Vagina (tissue), 2 donors: ENCODE measurements around the gene SH2D3A.

Source experiments
- POLR2A ChIP-seq, 2 donors: fragments of 450-650 bp; IDR thresholded peaks; one replicate each; pipeline ENCODE4 v1.6.1; 2017; ENCODE audit warnings: antibody characterized with exemption in 2 of 2, mild to moderate bottlenecking in 2 of 2, moderate library complexity in 2 of 2
- POLR2AphosphoS5 ChIP-seq, 2 donors: sonication (generic); formaldehyde crosslinking; IDR thresholded peaks; one replicate each; pipeline ENCODE4 v1.9.0; 2017; ENCODE audit warnings: antibody characterized with exemption in 2 of 2, mild to moderate bottlenecking in 2 of 2, low read depth in 1 of 2; ENCODE audit not compliant: insufficient read depth in 1 of 2
- TF ChIP-seq, protein P1 (sequence below), 3 experiments: fragments of 450-650 bp in 2 of 3; fragments of 200-600 bp in 1 of 3; sonication (generic) in 1 of 3; IDR thresholded peaks; one replicate each; pipeline ENCODE4 v1.5.1; 2017 to 2019; ENCODE audit warnings: antibody characterized with exemption in 3 of 3, mild to moderate bottlenecking in 2 of 3, moderate library complexity in 2 of 3

DNA sequence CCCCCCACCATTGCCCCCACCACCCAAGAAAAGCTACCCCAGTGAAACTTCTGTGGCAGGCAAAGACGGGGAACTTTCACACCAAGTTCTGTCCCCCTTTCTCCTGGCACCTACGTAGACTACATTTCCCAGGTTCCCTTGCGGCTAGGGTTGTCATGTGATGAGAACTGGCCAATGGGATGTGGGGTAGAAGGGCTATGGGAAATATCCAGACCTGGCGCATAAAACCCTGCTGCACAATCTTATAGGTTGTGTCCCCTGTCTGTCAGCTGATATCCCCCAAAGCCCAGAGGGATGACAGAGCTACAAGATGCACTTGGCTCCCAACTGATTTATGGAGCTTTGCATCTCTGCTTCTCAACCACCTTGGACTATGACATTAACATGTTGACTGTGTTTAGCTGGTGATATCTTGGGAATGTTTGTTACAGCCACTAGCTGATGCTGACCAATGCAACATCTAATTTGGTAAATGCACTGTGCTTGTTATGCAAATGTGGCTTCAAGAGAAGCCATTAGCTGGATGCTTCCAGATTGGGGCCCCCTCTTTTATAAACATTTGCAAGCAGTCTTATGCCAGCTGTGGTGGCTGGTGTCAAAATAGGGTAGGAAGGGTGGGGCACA lies 6.1 kb downstream of the SH2D3A start:
- TF ChIP-seq, protein P1, sequence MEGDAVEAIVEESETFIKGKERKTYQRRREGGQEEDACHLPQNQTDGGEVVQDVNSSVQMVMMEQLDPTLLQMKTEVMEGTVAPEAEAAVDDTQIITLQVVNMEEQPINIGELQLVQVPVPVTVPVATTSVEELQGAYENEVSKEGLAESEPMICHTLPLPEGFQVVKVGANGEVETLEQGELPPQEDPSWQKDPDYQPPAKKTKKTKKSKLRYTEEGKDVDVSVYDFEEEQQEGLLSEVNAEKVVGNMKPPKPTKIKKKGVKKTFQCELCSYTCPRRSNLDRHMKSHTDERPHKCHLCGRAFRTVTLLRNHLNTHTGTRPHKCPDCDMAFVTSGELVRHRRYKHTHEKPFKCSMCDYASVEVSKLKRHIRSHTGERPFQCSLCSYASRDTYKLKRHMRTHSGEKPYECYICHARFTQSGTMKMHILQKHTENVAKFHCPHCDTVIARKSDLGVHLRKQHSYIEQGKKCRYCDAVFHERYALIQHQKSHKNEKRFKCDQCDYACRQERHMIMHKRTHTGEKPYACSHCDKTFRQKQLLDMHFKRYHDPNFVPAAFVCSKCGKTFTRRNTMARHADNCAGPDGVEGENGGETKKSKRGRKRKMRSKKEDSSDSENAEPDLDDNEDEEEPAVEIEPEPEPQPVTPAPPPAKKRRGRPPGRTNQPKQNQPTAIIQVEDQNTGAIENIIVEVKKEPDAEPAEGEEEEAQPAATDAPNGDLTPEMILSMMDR (IDR thresholded peaks at IDR 0.05): no peak
- TF ChIP-seq POLR2A (IDR thresholded peaks at IDR 0.05) (no peak), POLR2AphosphoS5 (IDR thresholded peaks at IDR 0.05; ENCODE audit: insufficient read depth in 1 of 2, low read depth in 1 of 2) (no peak)
